ENCODE data around the gene DHRS2. TPM values are rescaled to one million over a fixed set of nuclear protein-coding genes. Genes with fewer than 3 reads are reported as not detected.
A peak's percentile ranks its signal among the peaks of the same experiment; 100 is the strongest.

The DHRS2 gene
- total and polyA plus RNA-seq, 2 of the 4 experiments (the other 2 are of a cell fraction) = 0.12 to 0.18 TPM

DNA sequence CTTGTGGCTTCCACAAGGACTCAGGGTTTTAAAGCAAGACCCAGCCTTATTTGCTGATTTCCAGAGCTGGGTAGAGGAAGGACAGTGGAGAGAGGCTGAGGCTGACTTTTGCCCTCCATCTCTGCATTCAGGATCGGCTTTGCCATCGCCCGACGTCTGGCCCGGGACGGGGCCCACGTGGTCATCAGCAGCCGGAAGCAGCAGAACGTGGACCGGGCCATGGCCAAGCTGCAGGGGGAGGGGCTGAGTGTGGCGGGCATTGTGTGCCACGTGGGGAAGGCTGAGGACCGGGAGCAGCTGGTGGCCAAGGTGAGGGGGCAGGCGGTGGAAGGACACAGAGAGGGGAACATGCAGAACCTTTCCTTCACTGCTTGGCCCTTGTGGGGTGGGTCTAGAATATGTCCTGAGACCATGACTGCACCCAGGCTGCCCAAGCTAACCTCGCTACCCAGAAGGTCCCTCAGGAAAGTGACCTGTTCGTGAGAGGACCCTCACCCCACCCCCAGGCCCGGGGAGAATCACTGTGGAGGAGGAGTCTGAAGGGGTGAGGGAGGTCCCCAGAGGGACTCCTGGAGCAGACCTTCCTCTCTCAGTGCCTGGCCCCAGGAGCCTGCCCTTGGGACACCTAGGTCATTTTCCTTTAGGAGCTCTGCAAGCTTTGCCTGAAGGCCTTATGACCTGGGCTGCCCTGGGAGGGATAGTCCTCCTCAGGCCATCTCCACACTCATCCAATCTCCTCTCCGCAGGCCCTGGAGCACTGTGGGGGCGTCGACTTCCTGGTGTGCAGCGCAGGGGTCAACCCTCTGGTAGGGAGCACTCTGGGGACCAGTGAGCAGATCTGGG is 3.1 kb downstream of the DHRS2 start:
- H4K5ac ChIP-seq (ENCODE audit: low read depth, low read length) = no peak overlapping the region
- dilution Hi-C loops (cut with HindIII; ENCODE audit: low sequenced_read_pairs, unreplicated experiment) = no loop called here
- intact Hi-C loops (cut with micrococcal nuclease) = no loop called here

More for the DNA sequence above, 3.1 kb downstream of the DHRS2 start:
- no peak overlapping the region for H2BK5ac ChIP-seq (ENCODE audit: low read depth, low read length, poor library complexity, severe bottlenecking)
- no peaks in the 10 kb centered on the region for H3K36me3 ChIP-seq (ENCODE audit: control insufficient read depth, insufficient read depth, low read length)
- no peak overlapping the region for H3K27ac ChIP-seq (ENCODE audit: insufficient read depth, low read length)
- no peak overlapping the region for H3K23ac ChIP-seq (ENCODE audit: low read depth, low read length)
- H3K18ac ChIP-seq (ENCODE audit: low read depth, low read length) = no peak overlapping the region
- no peaks in the 10 kb centered on the region for H3K79me1 ChIP-seq (ENCODE audit: low read depth in 1 of 2, low read length in 2 of 2)
- TF ChIP-seq FOS (IDR thresholded peaks at IDR 0.05; ENCODE audit: low read depth, low read length) (no peak), MXI1 (IDR thresholded peaks at IDR 0.05; ENCODE audit: borderline replicate concordance, low read depth, low read length) (no peak)
- H4K8ac ChIP-seq (ENCODE audit: low read depth in 2 of 2, low read length in 2 of 2) = no peak overlapping the region
- in situ Hi-C loops (cut with MboI; ENCODE audit: low sequenced_read_pairs) = no loop called here
- H3K4ac ChIP-seq (ENCODE audit: low read depth, low read length) = no peak overlapping the region
- H2BK120ac ChIP-seq (ENCODE audit: low read depth, low read length) = no peak overlapping the region
- no peak overlapping the region for H2BK20ac ChIP-seq (ENCODE audit: low read depth, low read length)
- no peak overlapping the region for H3K14ac ChIP-seq (replicated peaks; ENCODE audit: low read depth, low read length)
- no TSS peak for BruUV-seq (replicated peaks)
- H3K9me1 ChIP-seq (ENCODE audit: insufficient read depth, low read length) = no peaks in the 10 kb centered on the region
- no peak overlapping the region for H3K4me2 ChIP-seq (ENCODE audit: low read depth, low read length)
- ChIA-PET CTCF (no interaction called here), POLR2A (ENCODE audit: unreplicated experiment) (no interaction called here)
- H4K20me1 ChIP-seq (ENCODE audit: insufficient read depth, low read length) = no peaks in the 10 kb centered on the region
- no peak overlapping the region for H2AK5ac ChIP-seq (ENCODE audit: low read depth, low read length)
- H2AK9ac ChIP-seq (replicated peaks; ENCODE audit: low read depth, low read length, poor library complexity) = no peak overlapping the region
- H3K4me1 ChIP-seq (ENCODE audit: control insufficient read depth, insufficient read depth, low read length) = no peaks in the 10 kb centered on the region
- H4K91ac ChIP-seq (ENCODE audit: insufficient read depth, low read depth, low read length) = no peak overlapping the region
- no peak for ATAC-seq (ENCODE audit: low read depth)
- H2BK15ac ChIP-seq (ENCODE audit: low read depth, low read length) = no peak overlapping the region
- no peaks in the 10 kb centered on the region; the same call in 1 of the 2 replicates for H3K27me3 ChIP-seq (ENCODE audit: control insufficient read depth, insufficient read depth, low read length)
- H2AFZ ChIP-seq (replicated peaks; ENCODE audit: low read length, poor library complexity) = peak overlapping the region; percentile 5
- DNase-seq = no peak
- WGBS, 2 experiments (ENCODE audit: extremely low coverage in 2 of 2, insufficient read length in 1 of 2) = 60% methylated on average over 2 of the region's 21 CpGs; no CpG with 5 or more reads in 1 of the 2 experiments
- H3K4me3 ChIP-seq (ENCODE audit: insufficient read depth, low read depth, low read length) = no peak overlapping the region
- H3K9ac ChIP-seq (ENCODE audit: low read depth, low read length) = no peak overlapping the region
- no peaks in the 10 kb centered on the region for H3K9me3 ChIP-seq (ENCODE audit: control insufficient read depth, insufficient read depth, low read length)
- H3K56ac ChIP-seq (ENCODE audit: extremely low read depth, insufficient read depth, low read length) = no peak overlapping the region
